Measurements from ENCODE around the gene MORN4.

DNA sequence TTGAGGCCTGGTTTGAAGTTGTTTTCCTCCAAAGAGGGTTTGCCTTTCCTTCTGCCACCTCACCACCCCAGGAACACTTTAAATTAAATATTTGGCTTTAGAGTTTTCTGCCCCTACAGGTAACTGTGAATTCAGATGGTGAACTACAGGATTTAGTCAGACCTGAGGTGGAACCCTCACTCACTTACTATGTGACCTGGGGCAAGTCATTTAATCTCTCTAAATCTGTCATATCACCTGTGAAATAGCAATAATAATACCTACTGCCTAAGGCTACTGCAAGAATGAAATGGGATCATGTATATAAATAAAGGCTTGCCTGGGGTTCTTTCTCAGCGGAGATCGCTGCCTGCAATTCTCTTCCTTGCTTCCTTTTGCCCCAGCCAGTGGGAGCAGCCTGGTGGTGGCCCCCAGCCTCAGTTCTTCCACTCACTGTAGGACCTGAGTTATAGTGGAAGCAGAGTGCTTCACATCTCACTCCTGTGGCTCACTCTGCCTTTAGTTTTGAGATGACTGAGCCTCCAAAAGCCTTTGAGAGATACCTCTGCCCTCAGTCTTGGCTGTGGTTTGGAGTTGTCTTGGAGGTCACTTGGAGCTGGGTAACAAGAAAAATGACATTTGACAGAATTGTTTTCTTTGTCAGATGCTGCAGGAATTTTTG, 66.8 kb downstream of the MORN4 start:
- TF ChIP-seq, protein P1, sequence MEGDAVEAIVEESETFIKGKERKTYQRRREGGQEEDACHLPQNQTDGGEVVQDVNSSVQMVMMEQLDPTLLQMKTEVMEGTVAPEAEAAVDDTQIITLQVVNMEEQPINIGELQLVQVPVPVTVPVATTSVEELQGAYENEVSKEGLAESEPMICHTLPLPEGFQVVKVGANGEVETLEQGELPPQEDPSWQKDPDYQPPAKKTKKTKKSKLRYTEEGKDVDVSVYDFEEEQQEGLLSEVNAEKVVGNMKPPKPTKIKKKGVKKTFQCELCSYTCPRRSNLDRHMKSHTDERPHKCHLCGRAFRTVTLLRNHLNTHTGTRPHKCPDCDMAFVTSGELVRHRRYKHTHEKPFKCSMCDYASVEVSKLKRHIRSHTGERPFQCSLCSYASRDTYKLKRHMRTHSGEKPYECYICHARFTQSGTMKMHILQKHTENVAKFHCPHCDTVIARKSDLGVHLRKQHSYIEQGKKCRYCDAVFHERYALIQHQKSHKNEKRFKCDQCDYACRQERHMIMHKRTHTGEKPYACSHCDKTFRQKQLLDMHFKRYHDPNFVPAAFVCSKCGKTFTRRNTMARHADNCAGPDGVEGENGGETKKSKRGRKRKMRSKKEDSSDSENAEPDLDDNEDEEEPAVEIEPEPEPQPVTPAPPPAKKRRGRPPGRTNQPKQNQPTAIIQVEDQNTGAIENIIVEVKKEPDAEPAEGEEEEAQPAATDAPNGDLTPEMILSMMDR (IDR thresholded peaks at IDR 0.05), result no peak
- TF ChIP-seq POLR2A (IDR thresholded peaks at IDR 0.05; ENCODE audit: low read depth), result no peak
